ENCODE results near the gene TMEM254.
"Not testable (repeated sequence)": the region's sequence is repeated elsewhere in the genome, so short reads cannot be mapped to it uniquely, and the experiment has no call there.

TMEM254 gene, protein sequence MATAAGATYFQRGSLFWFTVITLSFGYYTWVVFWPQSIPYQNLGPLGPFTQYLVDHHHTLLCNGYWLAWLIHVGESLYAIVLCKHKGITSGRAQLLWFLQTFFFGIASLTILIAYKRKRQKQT

DNA sequence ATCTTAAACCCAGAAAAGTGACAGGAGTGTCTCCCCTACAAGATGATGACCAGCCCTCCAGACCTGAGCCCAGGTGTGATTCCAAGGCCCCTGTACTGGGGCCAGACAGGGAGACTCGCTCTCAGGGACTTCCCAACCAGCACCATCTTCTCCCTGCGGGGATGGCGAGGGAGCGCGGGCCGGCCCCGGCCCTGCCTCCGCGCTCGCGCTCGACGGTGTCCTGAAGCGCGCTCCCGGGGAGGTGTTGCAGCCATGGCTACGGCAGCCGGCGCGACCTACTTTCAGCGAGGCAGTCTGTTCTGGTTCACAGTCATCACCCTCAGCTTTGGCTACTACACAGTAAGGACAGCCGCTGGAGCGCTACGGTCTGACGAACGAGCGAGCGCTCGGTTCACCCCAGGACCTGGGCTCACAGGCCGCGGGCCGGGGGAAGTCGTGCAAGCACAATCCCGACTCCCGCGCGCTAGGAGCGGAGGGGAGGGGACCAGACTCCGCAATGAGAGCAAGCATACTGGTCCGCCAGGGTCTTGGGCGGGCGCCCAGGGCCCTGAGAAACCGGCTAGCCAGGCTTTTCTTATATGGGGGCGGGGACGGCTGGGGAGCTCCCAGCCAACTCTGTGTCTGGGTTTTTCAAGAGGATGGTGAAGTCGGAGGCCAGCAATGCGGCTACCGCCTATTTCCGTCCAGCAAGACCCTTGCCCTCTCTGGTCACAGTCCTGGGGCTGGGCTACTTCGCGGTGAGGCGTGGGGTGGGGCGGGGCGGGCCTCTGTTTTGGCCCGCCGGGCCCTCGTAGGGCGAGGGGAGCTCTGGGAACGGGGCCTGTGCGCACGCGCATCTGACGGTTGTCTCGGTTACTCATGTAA is at the start of gene TMEM254:
Gene TMEM254 (plus strand): TSS at position 218 of the 864 bp plus-strand sequence. CDS start 35 bp downstream, at position 253.
- peak; percentile 91 for DNase-seq (ENCODE audit: low spot score)
- peak within 1 kb of the TSS; percentile 92 for H3K4me3 ChIP-seq
- TF ChIP-seq, protein P1, sequence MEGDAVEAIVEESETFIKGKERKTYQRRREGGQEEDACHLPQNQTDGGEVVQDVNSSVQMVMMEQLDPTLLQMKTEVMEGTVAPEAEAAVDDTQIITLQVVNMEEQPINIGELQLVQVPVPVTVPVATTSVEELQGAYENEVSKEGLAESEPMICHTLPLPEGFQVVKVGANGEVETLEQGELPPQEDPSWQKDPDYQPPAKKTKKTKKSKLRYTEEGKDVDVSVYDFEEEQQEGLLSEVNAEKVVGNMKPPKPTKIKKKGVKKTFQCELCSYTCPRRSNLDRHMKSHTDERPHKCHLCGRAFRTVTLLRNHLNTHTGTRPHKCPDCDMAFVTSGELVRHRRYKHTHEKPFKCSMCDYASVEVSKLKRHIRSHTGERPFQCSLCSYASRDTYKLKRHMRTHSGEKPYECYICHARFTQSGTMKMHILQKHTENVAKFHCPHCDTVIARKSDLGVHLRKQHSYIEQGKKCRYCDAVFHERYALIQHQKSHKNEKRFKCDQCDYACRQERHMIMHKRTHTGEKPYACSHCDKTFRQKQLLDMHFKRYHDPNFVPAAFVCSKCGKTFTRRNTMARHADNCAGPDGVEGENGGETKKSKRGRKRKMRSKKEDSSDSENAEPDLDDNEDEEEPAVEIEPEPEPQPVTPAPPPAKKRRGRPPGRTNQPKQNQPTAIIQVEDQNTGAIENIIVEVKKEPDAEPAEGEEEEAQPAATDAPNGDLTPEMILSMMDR (IDR thresholded peaks at IDR 0.05), result no peak
- H3K27ac ChIP-seq, result peak within 1 kb of the TSS; percentile 97 to 98

GRCh38 chr10:80029205-80029604 is 49.3 kb upstream of the TMEM254 start:
- not testable (repeated sequence) for H3K4me3 ChIP-seq; DNase-seq (ENCODE audit: low spot score); H3K27ac ChIP-seq

- H3K27ac ChIP-seq; H3K4me3 ChIP-seq; DNase-seq (ENCODE audit: low spot score): not testable (repeated sequence)
Measured at GRCh38 chr10:80029865-80030264, 48.6 kb upstream of the TMEM254 start.

GRCh38 chr10:80032503-80032902 is 46.0 kb upstream of the TMEM254 start:
- DNase-seq (ENCODE audit: low spot score), result no peak
- Histone ChIP-seq H3K27ac (no peak overlapping the region), H3K4me3 (no peak overlapping the region)
- TF ChIP-seq, protein P1 (IDR thresholded peaks at IDR 0.05), result no peak

- not testable (repeated sequence) for H3K4me3 ChIP-seq; H3K27ac ChIP-seq; DNase-seq (ENCODE audit: low spot score)
Measured at GRCh38 chr10:80034766-80035165, 43.7 kb upstream of the TMEM254 start.

GRCh38 chr10:80035430-80035829 is 43.0 kb upstream of the TMEM254 start:
- DNase-seq (ENCODE audit: low spot score); H3K27ac ChIP-seq; H3K4me3 ChIP-seq: not testable (repeated sequence)

DNA sequence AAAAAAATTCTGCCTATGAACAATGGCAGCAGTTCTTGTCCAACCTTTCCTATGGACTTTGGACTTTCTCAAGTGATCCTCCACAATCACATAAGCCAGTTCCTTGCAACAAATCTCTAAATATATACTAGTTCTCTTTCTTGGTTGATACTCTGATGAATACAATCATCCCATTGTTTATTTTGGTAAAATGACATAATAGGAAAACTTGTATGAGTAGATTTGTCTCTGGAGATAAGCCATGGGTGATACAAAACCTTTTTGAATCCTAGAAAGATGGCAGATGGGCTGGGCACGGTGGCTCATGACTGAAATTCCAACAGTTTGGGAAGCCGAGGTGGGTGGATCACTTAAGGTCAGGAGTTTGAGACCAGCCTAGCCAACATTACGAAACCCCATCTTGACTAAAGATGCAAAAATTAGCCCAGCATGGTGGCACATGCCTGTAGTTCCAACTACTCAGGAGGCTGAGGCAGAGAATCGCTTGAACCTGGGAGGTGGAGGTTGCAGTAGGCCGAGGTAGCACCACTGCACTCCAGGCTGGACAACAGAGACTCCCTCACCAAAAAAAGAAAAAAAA is 41.5 kb upstream of the TMEM254 start:
- H3K4me3 ChIP-seq; DNase-seq (ENCODE audit: low spot score); H3K27ac ChIP-seq: not testable (repeated sequence)

- H3K4me3 ChIP-seq; H3K27ac ChIP-seq; DNase-seq (ENCODE audit: low spot score): not testable (repeated sequence)
Measured at GRCh38 chr10:80038226-80038625, 40.2 kb upstream of the TMEM254 start.

DNA sequence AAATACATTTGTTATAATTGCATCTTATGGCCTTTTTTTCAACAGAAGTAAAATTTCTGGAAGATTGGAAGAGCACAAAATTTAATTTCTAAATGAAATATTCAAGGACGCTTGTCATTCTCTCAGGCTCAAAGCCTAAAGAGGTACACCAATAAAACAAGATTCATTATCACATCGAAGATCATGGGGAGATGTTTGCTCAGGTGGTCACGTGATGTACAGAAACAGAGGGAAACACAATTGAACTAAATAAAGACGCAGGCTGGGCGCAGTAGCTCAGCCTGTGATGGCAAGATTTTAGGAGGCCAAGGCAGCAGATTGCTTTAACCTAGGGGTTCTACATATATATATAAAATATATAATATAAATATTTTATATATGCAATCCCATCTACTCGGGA is 37.3 kb upstream of the TMEM254 start:
- Histone ChIP-seq H3K27ac (no peak overlapping the region), H3K4me3 (no peak overlapping the region)
- DNase-seq (ENCODE audit: low spot score), result no peak
- TF ChIP-seq, protein P1 (IDR thresholded peaks at IDR 0.05), result no peak

- H3K4me3 ChIP-seq; DNase-seq (ENCODE audit: low spot score); H3K27ac ChIP-seq: not testable (repeated sequence)
Measured at GRCh38 chr10:80044935-80045334, 33.5 kb upstream of the TMEM254 start.

Data from coronary artery (tissue), 2 donors.